Ovary (tissue), 9 donors: ENCODE data around the gene TEN1. TPM values are rescaled to one million over a fixed set of nuclear protein-coding genes. Genes with fewer than 3 reads are reported as not detected.

ENCODE experiments used
- DNase-seq, 5 donors: peaks; one replicate each; pipeline ENCODE4 v3.0.0-alpha.2; 2019 to 2020
- H3K27ac ChIP-seq, 2 donors: fragments of 200-600 bp; one replicate each; pipeline versions ENCODE4 v1.5.1 to v1.8.0; 2019 to 2022
- H3K27me3 ChIP-seq: fragments of 200-600 bp; one replicate; pipeline ENCODE4 v1.8.0; 2022
- H3K36me3 ChIP-seq: fragments of 200-600 bp; sonication (generic); one replicate; pipeline ENCODE4 v1.5.1; 2019
- H3K4me1 ChIP-seq: one replicate; pipeline ENCODE4 v1.8.1; 2013; ENCODE audit warnings: mild to moderate bottlenecking, moderate library complexity; ENCODE audit not compliant: insufficient read depth
- H3K4me3 ChIP-seq: fragments of 200-600 bp; sonication (generic); one replicate; pipeline ENCODE4 v1.5.1; 2017
- H3K9me3 ChIP-seq, 2 donors: fragments of 200-600 bp in 1 of 2; sonication (generic) in 1 of 2; one replicate each; pipeline versions ENCODE4 v1.5.1 to v1.8.1; 2013 to 2019; ENCODE audit warnings: mild to moderate bottlenecking in 1 of 2, moderate library complexity in 1 of 2
- CTCF ChIP-seq, 3 donors: fragments of 450-650 bp in 2 of 3; fragments of 200-600 bp in 1 of 3; IDR thresholded peaks; one replicate each; pipeline versions ENCODE4 v1.5.1 to v1.8.0; 2016 to 2022; ENCODE audit warnings: antibody characterized with exemption in 3 of 3, mild to moderate bottlenecking in 1 of 3
- EP300 ChIP-seq: sonication (generic); formaldehyde crosslinking; IDR thresholded peaks from one replicate; pipeline ENCODE4 v1.6.1; 2017; ENCODE audit warnings: antibody characterized with exemption
- POLR2A ChIP-seq: fragments of 450-650 bp; IDR thresholded peaks from one replicate; pipeline ENCODE4 v1.6.1; 2017; ENCODE audit warnings: antibody characterized with exemption, mild to moderate bottlenecking, moderate library complexity
- WGBS, 3 donors: extraction: QIAGEN DNeasy Blood & Tissue Kit in 1 of 3; methylation state at CpG; one replicate each; pipeline versions ENCODE4 v1.1.5 to v1.1.7; 2013 to 2017; 5-methylcytosine and 5-hydroxymethylcytosine counted together
- intact Hi-C, 4 donors: fragments of 100-400 bp; cut with DNase I; formaldehyde crosslinking; loops; one replicate each; pipeline versions ENCODE4 v1.11.0 to v1.15.1; 2022 to 2023
- polyA plus RNA-seq, 2 donors: library from polyadenylated mRNA; stranded (reverse); fragments of 200-250 nt in 1 of 2; fragments of 350-450 nt in 1 of 2; fragmentation: Illumina TruSeq in 1 of 2; extraction: RNeasy Lipid Tissue Mini Kit (QIAGEN cat#74804) in 1 of 2; gene quantifications; one replicate each; pipeline ENCODE4 v1.2.3, GENCODE V29; 2013 to 2014
- total RNA-seq, 7 donors: library from RNA; depleted of rRNA in 2 of 7; stranded (reverse); fragments of >200 nt in 2 of 7; fragmentation: NEBNext Ultra II Directional in 3 of 7; extraction: Animal tissue kit (Norgen Biotek cat#: 25700) in 3 of 7; gene quantifications; one replicate each; pipeline versions ENCODE4 v1.1.0 to v1.2.4, GENCODE V29; 2016 to 2023
- donor health status: DM: no; HTN: no; CAD: no; lungs with moderate emphysema.
- donor health status: DM: no; HTN: no; CAD: no.
- donor health status: Bipolar disorder and iron deficiency.
- donor health status: DM: yes; HTN: yes; CAD: no.
- donor health status: DM: no; HTN: no; CAD: no.
- donor health status: DM: yes; HTN: yes; CAD: no.

Gene TEN1
- total and polyA plus RNA-seq, 9 donors = 6.1 to 18.1 (median 10.5) TPM

DNA sequence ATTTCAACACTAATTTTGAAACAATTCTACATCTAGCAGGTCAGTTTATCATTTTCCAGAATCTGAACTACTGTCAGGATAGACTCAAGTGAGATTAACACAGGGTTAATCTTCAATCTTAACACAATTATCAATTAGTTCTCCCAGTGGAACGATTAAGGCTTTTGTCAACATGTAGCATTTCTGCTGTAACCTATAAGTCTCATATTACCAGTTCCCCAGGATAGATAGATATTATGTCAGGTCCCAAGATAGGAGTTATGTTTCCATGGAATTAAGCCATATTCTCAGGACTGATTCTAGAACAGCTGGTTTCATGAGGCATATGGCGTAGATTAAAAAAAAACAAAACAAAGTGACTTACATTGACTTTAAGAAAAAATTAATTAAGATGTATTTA, 33.8 kb upstream of the TEN1 start:
- DNase-seq = no peak
- TF ChIP-seq EP300 (no peak), POLR2A (no peak), CTCF (IDR thresholded peaks at IDR 0.05) (no peak)
- Histone ChIP-seq H3K27ac (no peak overlapping the region), H3K4me1 (no peaks in the 10 kb centered on the region), H3K27me3 (no peaks in the 10 kb centered on the region), H3K4me3 (no peak overlapping the region), H3K36me3 (no peaks in the 10 kb centered on the region), H3K9me3 (no peaks in the 10 kb centered on the region)
- 46 to 59% (median 55%) methylated on average over 2 of the region's 2 CpGs for WGBS, 3 donors
- intact Hi-C loops = no loop called here

DNA sequence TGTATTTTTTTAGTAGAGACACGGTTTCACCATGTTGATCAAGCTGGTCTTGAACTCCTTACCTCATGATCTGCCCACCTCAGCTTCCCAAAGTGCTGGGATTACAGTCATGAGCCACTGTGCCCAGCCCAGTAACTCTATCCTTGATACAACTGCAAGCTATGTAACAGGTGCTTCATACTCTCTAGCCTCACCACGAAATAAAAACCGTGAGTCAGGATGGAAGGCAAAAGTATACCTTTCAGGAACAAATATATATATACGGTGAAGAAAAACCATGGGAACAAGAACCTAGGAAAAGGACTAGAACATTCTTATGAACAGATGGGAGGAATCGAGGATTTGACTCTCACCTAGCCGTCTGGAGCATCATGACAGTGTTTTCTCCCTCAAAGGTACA, 28.6 kb upstream of the TEN1 start:
- intact Hi-C loops = no loop called here
- Histone ChIP-seq H3K9me3 (no peaks in the 10 kb centered on the region), H3K4me3 (no peak overlapping the region), H3K4me1 (no peaks in the 10 kb centered on the region), H3K36me3 (no peaks in the 10 kb centered on the region), H3K27ac (no peak overlapping the region), H3K27me3 (no peaks in the 10 kb centered on the region)
- WGBS, 3 donors = 87 to 90% (median 89%) methylated on average over 6 of the region's 6 CpGs
- TF ChIP-seq EP300 = no peak
- TF ChIP-seq POLR2A = no peak
- no peak for TF ChIP-seq CTCF (IDR thresholded peaks at IDR 0.05)
- no peak for DNase-seq

GRCh38 chr17:75950855-75951554, 28.0 kb upstream of the TEN1 start:
- intact Hi-C loops = no loop called here
- Histone ChIP-seq H3K9me3 (no peaks in the 10 kb centered on the region), H3K4me1 (no peaks in the 10 kb centered on the region), H3K36me3 (no peaks in the 10 kb centered on the region), H3K27ac (no peak overlapping the region), H3K27me3 (no peaks in the 10 kb centered on the region), H3K4me3 (no peak overlapping the region)
- DNase-seq = no peak
- WGBS, 3 donors = 68 to 80% (median 77%) methylated on average over 8 of the region's 8 CpGs
- TF ChIP-seq POLR2A = no peak
- no peak for TF ChIP-seq CTCF (IDR thresholded peaks at IDR 0.05)
- TF ChIP-seq EP300 = no peak

DNA sequence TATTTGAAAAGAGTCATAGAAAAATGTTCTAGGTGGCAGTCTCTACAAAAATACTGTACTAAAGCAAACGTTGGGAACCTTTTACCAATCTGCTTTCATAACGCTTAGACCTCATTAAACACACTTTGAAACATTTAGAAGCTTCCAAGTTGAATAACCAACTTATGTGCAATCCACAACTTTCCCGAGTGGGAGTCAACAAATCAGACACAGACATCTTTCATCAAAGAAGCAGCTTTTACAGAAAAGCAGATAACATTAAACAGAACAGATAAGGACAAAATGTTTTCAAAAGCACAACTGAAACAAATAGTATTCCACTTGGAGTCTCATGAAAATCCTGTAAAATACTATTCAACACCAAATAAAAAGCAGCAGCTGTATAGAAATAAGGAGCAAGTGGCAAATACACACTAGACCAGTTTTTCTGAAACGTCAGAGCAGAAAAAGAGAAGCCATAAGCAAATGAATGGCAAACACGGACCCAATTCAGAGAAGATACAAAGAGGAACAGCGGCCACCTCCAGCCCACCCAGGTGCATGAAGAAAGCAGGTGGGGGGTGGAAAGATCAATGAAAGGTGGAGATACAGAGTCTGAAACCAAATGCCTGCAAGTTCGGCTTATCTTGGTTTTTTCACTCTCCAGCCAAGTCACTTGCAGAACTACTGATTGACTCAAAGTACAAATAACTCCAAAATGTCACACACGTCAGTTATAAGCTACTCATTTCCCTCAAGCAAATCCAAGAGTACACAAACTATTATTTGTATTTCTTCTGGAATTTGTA, 19.8 kb upstream of the TEN1 start:
- TF ChIP-seq POLR2A = no peak
- no peak for TF ChIP-seq EP300
- no peak for TF ChIP-seq CTCF (IDR thresholded peaks at IDR 0.05)
- H3K27ac ChIP-seq = no peak overlapping the region

More for the DNA sequence above, 19.8 kb upstream of the TEN1 start:
- intact Hi-C loops = no loop called here
- H3K36me3 ChIP-seq = no peaks in the 10 kb centered on the region
- H3K9me3 ChIP-seq = no peaks in the 10 kb centered on the region
- DNase-seq = no peak
- H3K27me3 ChIP-seq = no peaks in the 10 kb centered on the region
- H3K4me3 ChIP-seq = no peak overlapping the region
- H3K4me1 ChIP-seq = peaks cover 1% of the 10 kb centered on the region
- 25 to 33% (median 31%) methylated on average over 8 of the region's 8 CpGs for WGBS, 3 donors
